ENCODE measurements around the gene BCOR.

The BCOR gene

GRCh38 chrX:40068048-40068447 lies 29.7 kb downstream of the BCOR start:
- Histone ChIP-seq H3K4me3 (replicated peaks; ENCODE audit: insufficient read depth, low read length) (no peak overlapping the region), H3K27ac (replicated peaks) (no peak overlapping the region), H3K27me3 (ENCODE audit: insufficient read depth, poor library complexity, severe bottlenecking) (no peaks in the 10 kb centered on the region)
- DNase-seq (ENCODE audit: low read depth in 1 of 2, low spot score in 1 of 2) = peak in 1 of 2 experiments; percentile 6
- no peak for TF ChIP-seq POLR2AphosphoS5 (IDR thresholded peaks at IDR 0.05; ENCODE audit: low read depth)
- TF ChIP-seq REST (IDR thresholded peaks at IDR 0.05; ENCODE audit: insufficient replicate concordance, low read depth) = no peak
- TF ChIP-seq SPI1 (IDR thresholded peaks at IDR 0.05; ENCODE audit: borderline replicate concordance, low read depth) = no peak
- TF ChIP-seq GABPA (IDR thresholded peaks at IDR 0.05; ENCODE audit: low read depth) = no peak

GRCh38 chrX:40066700-40067099 lies 31.1 kb downstream of the BCOR start:
- H3K27ac ChIP-seq (replicated peaks) = no peak overlapping the region
- TF ChIP-seq POLR2AphosphoS5 (IDR thresholded peaks at IDR 0.05; ENCODE audit: low read depth) (no peak), REST (IDR thresholded peaks at IDR 0.05; ENCODE audit: insufficient replicate concordance, low read depth) (no peak)
- H3K27me3 ChIP-seq (ENCODE audit: insufficient read depth, poor library complexity, severe bottlenecking) = no peaks in the 10 kb centered on the region
- no peak for DNase-seq (ENCODE audit: low read depth in 1 of 2, low spot score in 1 of 2)
- no peak overlapping the region for H3K4me3 ChIP-seq (replicated peaks; ENCODE audit: insufficient read depth, low read length)

GRCh38 chrX:40065296-40066046 lies 32.3 kb downstream of the BCOR start:
- H3K27ac ChIP-seq (replicated peaks) = no peak overlapping the region
- no peaks in the 10 kb centered on the region for H3K27me3 ChIP-seq (ENCODE audit: insufficient read depth, poor library complexity, severe bottlenecking)
- TF ChIP-seq SPI1 (IDR thresholded peaks at IDR 0.05; ENCODE audit: borderline replicate concordance, low read depth) (peak; percentile 7; the same call in 1 of the 2 replicates), REST (IDR thresholded peaks at IDR 0.05; ENCODE audit: insufficient replicate concordance, low read depth) (no peak)
- DNase-seq (ENCODE audit: low read depth in 1 of 2, low spot score in 1 of 2) = no peak
- no peak overlapping the region for H3K4me3 ChIP-seq (replicated peaks; ENCODE audit: insufficient read depth, low read length)

- Histone ChIP-seq H3K27ac (replicated peaks) (no peak overlapping the region), H3K4me3 (replicated peaks; ENCODE audit: insufficient read depth, low read length) (no peak overlapping the region), H3K27me3 (ENCODE audit: insufficient read depth, poor library complexity, severe bottlenecking) (no peaks in the 10 kb centered on the region)
- TF ChIP-seq GABPA (IDR thresholded peaks at IDR 0.05; ENCODE audit: low read depth) = no peak
- no peak for TF ChIP-seq CTCF (IDR thresholded peaks at IDR 0.05; ENCODE audit: insufficient read depth, low read length)
- no peak for TF ChIP-seq POLR2AphosphoS5 (IDR thresholded peaks at IDR 0.05; ENCODE audit: low read depth)
- no peak for TF ChIP-seq SPI1 (IDR thresholded peaks at IDR 0.05; ENCODE audit: borderline replicate concordance, low read depth)
- TF ChIP-seq REST (IDR thresholded peaks at IDR 0.05; ENCODE audit: insufficient replicate concordance, low read depth) = no peak
- no peak for DNase-seq (ENCODE audit: low read depth in 1 of 2, low spot score in 1 of 2)
Measured at GRCh38 chrX:40064055-40064597, 33.6 kb downstream of the BCOR start.
